ENCODE data around the gene XAF1.
"Not testable (repeated sequence)": the region's sequence is repeated elsewhere in the genome, so short reads cannot be mapped to it uniquely, and the experiment has no call there.

The XAF1 gene

GRCh38 chr17:6721744-6722143 lies 34.1 kb upstream of the XAF1 start:
- no peak for ATAC-seq (replicated peaks)
- Mint-ChIP-seq H3K36me3 (peaks cover 0 to 2% of the 10 kb centered on the region in 2 donors), H3K9me3 (peaks cover 0 to 5% of the 10 kb centered on the region in 2 donors)

GRCh38 chr17:6724009-6724408 lies 31.8 kb upstream of the XAF1 start:
- no peak overlapping the region for H3K27ac Mint-ChIP-seq
- peaks cover 43 to 63% of the 10 kb centered on the region in 2 donors for H3K27me3 Mint-ChIP-seq

More at GRCh38 chr17:6721744-6722143, 34.1 kb upstream of the XAF1 start:
- Mint-ChIP-seq H3K4me1 (peaks cover 0 to 8% of the 10 kb centered on the region in 2 donors), H3K27me3 (peaks cover 45 to 70% of the 10 kb centered on the region in 2 donors), H3K4me3 (no peak overlapping the region), H3K27ac (no peak overlapping the region)
- no peak for DNase-seq

GRCh38 chr17:6729531-6729930 lies 26.3 kb upstream of the XAF1 start:
- Mint-ChIP-seq H3K9me3 (peaks cover 0 to 1% of the 10 kb centered on the region in 2 donors), H3K27me3 (peaks cover 30 to 33% of the 10 kb centered on the region in 2 donors), H3K27ac (peak overlapping the region; percentile 38), H3K4me3 (no peak overlapping the region), H3K4me1 (no peaks in the 10 kb centered on the region), H3K36me3 (no peaks in the 10 kb centered on the region)
- no peak for DNase-seq
- no peak for ATAC-seq (replicated peaks)

More at GRCh38 chr17:6724009-6724408, 31.8 kb upstream of the XAF1 start:
- no peak overlapping the region for H3K4me3 Mint-ChIP-seq
- H3K36me3 Mint-ChIP-seq: no peaks in the 10 kb centered on the region
- no peak for DNase-seq
- H3K9me3 Mint-ChIP-seq: peaks cover 0 to 1% of the 10 kb centered on the region in 2 donors
- ATAC-seq (replicated peaks): no peak
- H3K4me1 Mint-ChIP-seq: peaks cover 0 to 8% of the 10 kb centered on the region in 2 donors

- DNase-seq; ATAC-seq (replicated peaks); H3K9me3 Mint-ChIP-seq; H3K4me3 Mint-ChIP-seq; H3K4me1 Mint-ChIP-seq; H3K27ac Mint-ChIP-seq; H3K36me3 Mint-ChIP-seq: not testable (repeated sequence)
- peaks cover 23 to 43% of the 10 kb centered on the region in 2 donors for H3K27me3 Mint-ChIP-seq
Measured at GRCh38 chr17:6746665-6747064, 9.2 kb upstream of the XAF1 start.

DNA sequence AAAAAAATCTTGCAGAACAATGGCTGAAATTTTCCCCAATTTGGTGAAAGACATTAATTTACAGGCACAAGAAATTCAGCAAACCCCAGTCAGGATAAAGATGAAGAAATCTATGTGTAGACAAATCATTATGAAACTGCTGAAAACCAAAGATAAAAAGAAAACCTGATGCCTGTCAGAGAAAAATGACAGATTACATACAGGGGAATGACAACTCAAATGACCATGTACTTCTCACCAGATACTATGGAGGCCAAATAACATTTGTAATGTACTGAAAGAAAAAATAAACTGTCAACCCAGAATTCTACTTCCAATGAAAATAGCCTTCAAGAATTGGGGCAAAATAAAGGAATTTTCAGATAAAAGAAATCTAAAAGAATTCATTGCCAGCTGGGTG lies 7.2 kb upstream of the XAF1 start:
- Mint-ChIP-seq H3K9me3 (peaks cover 0 to 2% of the 10 kb centered on the region in 2 donors), H3K36me3 (no peaks in the 10 kb centered on the region), H3K4me1 (peaks cover 0 to 12% of the 10 kb centered on the region in 2 donors), H3K27me3 (peaks cover 9 to 25% of the 10 kb centered on the region in 2 donors), H3K4me3 (no peak overlapping the region), H3K27ac (no peak overlapping the region)
- DNase-seq (no peak), ATAC-seq (replicated peaks) (no peak)

- no peaks in the 10 kb centered on the region for H3K36me3 Mint-ChIP-seq
- no peak for ATAC-seq (replicated peaks)
- peaks cover 9 to 17% of the 10 kb centered on the region in 2 donors for H3K27me3 Mint-ChIP-seq
- peaks cover 0 to 12% of the 10 kb centered on the region in 2 donors for H3K4me1 Mint-ChIP-seq
- H3K9me3 Mint-ChIP-seq: peaks cover 0 to 2% of the 10 kb centered on the region in 2 donors
- H3K27ac Mint-ChIP-seq: no peak overlapping the region
- no peak for DNase-seq
- H3K4me3 Mint-ChIP-seq: no peak overlapping the region
Measured at GRCh38 chr17:6749519-6749918, 6.3 kb upstream of the XAF1 start.

- Mint-ChIP-seq H3K27me3 (no peaks in the 10 kb centered on the region), H3K9me3 (peaks cover 0 to 2% of the 10 kb centered on the region in 2 donors), H3K27ac (no peak overlapping the region), H3K36me3 (no peaks in the 10 kb centered on the region), H3K4me1 (peaks cover 21 to 36% of the 10 kb centered on the region in 2 donors), H3K4me3 (no peak overlapping the region)
- no peak for DNase-seq
- no peak for ATAC-seq (replicated peaks)
Measured at GRCh38 chr17:6752068-6752909, 3.6 kb upstream of the XAF1 start.

DNA sequence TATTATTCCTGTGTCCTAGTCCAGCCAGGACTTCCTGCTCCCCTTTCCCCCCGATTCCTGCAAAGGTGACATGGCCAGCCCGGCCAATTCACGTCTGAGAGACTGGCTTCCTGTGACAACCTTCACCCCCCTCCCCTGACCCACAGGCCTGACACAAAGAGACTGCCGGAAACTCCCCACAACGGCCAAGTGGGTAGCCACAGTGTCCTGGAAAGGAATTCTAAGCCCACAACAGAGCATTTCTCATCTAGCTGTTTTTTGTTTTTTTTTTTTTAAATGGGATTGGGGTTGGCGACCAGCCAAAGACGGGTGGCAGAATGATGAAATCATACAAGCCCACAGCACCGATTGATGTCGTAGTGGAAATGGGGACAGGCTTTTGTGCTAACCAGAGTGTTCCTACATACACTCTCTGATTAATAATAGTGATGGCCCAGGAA lies 2.8 kb upstream of the XAF1 start:
- H3K4me1 Mint-ChIP-seq: peaks cover 25 to 44% of the 10 kb centered on the region in 2 donors
- no peak for ATAC-seq (replicated peaks)
- H3K27me3 Mint-ChIP-seq: no peaks in the 10 kb centered on the region

DNA sequence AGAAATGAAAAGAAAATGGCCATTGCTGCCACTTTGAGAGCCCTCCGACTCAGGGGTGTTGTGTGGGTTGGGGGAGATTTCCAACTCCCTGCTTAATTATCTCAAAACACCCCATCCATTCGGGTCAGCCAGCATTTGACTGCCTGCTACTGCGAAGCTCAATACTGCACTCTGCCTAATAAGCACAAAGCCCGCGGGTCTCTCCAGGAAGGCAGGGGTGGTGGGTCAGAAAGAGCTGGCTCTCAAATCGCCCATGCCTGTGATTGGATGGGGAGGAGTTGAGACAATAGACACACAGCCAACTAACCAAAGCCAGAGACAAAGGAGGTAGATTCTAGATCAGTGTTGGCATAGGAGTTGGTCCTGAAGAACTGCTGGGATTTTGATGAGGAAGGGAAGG lies 2.3 kb upstream of the XAF1 start:
- H3K27ac Mint-ChIP-seq: no peak overlapping the region
- H3K4me3 Mint-ChIP-seq: no peak overlapping the region
- ATAC-seq (replicated peaks) (no peak), DNase-seq (no peak)
- H3K27me3 Mint-ChIP-seq: no peaks in the 10 kb centered on the region
- H3K4me1 Mint-ChIP-seq: peaks cover 30 to 47% of the 10 kb centered on the region in 2 donors
- H3K9me3 Mint-ChIP-seq: peaks cover 0 to 2% of the 10 kb centered on the region in 2 donors
- peaks cover 6 to 7% of the 10 kb centered on the region in 2 donors for H3K36me3 Mint-ChIP-seq

More for the DNA sequence above, 2.8 kb upstream of the XAF1 start:
- H3K27ac Mint-ChIP-seq: no peak overlapping the region
- DNase-seq: no peak
- H3K9me3 Mint-ChIP-seq: peaks cover 0 to 2% of the 10 kb centered on the region in 2 donors
- peak overlapping the region in 1 of 2 donors; percentile 29 for H3K4me3 Mint-ChIP-seq
- peaks cover under 1 to 2% of the 10 kb centered on the region in 2 donors for H3K36me3 Mint-ChIP-seq

DNA sequence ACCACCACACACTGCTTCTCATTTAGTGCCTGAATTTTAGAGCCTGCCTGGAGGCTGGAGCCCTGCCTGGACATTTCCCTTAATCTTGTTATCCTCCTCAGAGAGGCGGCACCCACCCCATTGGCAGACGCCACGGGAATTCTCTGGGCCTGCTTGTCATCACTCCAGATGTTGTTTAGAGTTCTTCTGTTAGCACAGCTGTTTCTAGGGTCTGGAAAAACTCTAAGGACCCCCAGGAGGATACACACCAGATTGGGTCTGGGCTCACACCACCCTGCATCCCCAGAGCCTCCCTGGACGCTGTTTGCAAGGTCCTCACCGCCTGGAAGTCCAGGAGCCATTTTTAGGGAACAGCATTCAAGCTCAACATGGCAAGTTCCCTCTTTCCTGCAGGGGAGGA lies 565 bp upstream of the XAF1 start:
- peaks cover 32 to 47% of the 10 kb centered on the region in 2 donors for H3K4me1 Mint-ChIP-seq
- peak overlapping the region; percentile 93 for H3K27ac Mint-ChIP-seq
- ATAC-seq (replicated peaks): no peak

GRCh38 chr17:6756425-6757031 lies 682 bp downstream of the XAF1 start:
- ATAC-seq (replicated peaks): peak; percentile 34 to 46
- peaks cover 32 to 47% of the 10 kb centered on the region in 2 donors for H3K4me1 Mint-ChIP-seq
- DNase-seq: no peak

More for the DNA sequence above, 565 bp upstream of the XAF1 start:
- Mint-ChIP-seq H3K27me3 (no peaks in the 10 kb centered on the region), H3K4me3 (peak overlapping the region; percentile 91 to 92), H3K9me3 (no peaks in the 10 kb centered on the region), H3K36me3 (peaks cover 8 to 21% of the 10 kb centered on the region in 2 donors)
- DNase-seq: no peak

DNA sequence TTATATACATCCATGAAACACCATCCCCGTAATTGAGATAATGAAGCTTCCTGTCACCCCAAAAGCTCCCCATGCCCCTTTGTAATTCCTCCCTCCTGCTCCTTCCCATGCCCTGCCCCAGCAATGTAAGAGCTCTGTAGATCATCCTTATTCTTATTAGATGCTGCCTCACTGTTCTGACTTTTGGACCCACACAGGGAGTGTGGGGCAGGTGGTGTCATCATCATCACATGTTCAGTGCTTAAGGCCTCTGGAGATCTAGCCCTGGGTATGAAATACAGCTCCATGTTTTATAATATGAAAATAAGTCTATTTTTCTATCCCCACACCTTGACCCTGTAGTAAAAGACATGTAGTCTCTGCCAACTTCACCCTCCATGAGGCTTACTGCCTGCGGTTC lies 1.9 kb downstream of the XAF1 start:
- H3K4me3 Mint-ChIP-seq: peak overlapping the region in 1 of 2 donors; percentile 15
- DNase-seq (no peak), ATAC-seq (replicated peaks) (no peak)
- no peaks in the 10 kb centered on the region for H3K27me3 Mint-ChIP-seq
- H3K9me3 Mint-ChIP-seq: no peaks in the 10 kb centered on the region
- H3K4me1 Mint-ChIP-seq: peaks cover 32 to 38% of the 10 kb centered on the region in 2 donors
- H3K36me3 Mint-ChIP-seq: peaks cover 16 to 35% of the 10 kb centered on the region in 2 donors
- no peak overlapping the region for H3K27ac Mint-ChIP-seq

More at GRCh38 chr17:6756425-6757031, 682 bp downstream of the XAF1 start:
- peak overlapping the region; percentile 91 to 92 for H3K4me3 Mint-ChIP-seq
- no peaks in the 10 kb centered on the region for H3K27me3 Mint-ChIP-seq
- no peaks in the 10 kb centered on the region for H3K9me3 Mint-ChIP-seq
- peak overlapping the region; percentile 93 for H3K27ac Mint-ChIP-seq
- peaks cover 12 to 25% of the 10 kb centered on the region in 2 donors for H3K36me3 Mint-ChIP-seq

DNA sequence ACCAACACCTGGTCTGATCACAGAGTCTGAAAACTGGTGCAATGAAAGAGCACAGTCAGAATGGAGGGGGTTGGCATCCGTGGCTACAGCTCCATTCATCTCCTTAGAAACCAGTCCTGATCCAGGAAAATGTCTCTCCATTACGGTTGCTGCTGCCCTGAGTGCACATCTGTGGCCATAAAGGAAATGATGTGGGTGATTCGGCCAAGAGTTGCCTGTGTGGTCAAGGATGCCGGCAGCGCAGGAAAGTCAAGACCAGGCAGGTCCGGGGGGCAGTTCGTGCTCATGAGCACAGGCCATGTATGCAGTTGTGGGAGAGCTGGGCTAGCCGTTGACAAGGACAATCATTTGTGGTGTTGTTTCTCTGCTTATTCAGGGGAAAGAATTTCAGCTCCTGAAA lies 5.9 kb downstream of the XAF1 start:
- DNase-seq (no peak), ATAC-seq (replicated peaks) (no peak)
- Mint-ChIP-seq H3K36me3 (peaks cover 46 to 71% of the 10 kb centered on the region in 2 donors), H3K4me1 (peaks cover 15 to 17% of the 10 kb centered on the region in 2 donors), H3K9me3 (peaks cover 8 to 13% of the 10 kb centered on the region in 2 donors), H3K27ac (no peak overlapping the region), H3K4me3 (no peak overlapping the region), H3K27me3 (no peaks in the 10 kb centered on the region)

GRCh38 chr17:6768447-6768846 lies 12.6 kb downstream of the XAF1 start:
- Mint-ChIP-seq H3K36me3 (peaks cover 86 to 91% of the 10 kb centered on the region in 2 donors), H3K9me3 (peaks cover 31 to 35% of the 10 kb centered on the region in 2 donors)

More at GRCh38 chr17:6768447-6768846, 12.6 kb downstream of the XAF1 start:
- Mint-ChIP-seq H3K27me3 (peaks cover 0 to 3% of the 10 kb centered on the region in 2 donors), H3K4me3 (no peak overlapping the region), H3K27ac (no peak overlapping the region), H3K4me1 (no peaks in the 10 kb centered on the region)
- DNase-seq (no peak), ATAC-seq (replicated peaks) (no peak)
